ENCODE measurements around the gene MTUS2.
"Not testable (repeated sequence)": the region's sequence is repeated elsewhere in the genome, so short reads cannot be mapped to it uniquely, and the experiment has no call there.

MTUS2 gene

DNA sequence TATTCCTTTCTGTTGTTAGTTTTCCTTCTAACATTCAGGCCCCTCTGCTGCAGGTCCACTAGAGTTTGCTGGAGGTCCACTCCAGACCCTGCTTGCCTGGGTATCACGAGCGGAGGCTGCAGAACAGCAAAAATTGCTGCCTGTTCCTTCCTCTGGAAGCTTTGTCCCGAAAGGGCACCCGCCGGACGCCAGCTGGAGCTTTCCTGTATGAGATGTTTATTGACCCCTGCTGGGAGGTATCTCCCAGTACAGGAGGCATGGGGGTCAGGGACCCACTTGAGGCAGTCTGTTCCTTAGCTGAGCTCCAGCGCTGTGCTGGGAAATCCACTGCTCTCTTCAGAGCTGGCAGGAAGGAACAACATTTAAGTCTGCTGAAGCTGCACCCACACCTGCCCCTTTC, 516.2 kb downstream of the MTUS2 start:
- ChIA-PET CTCF (no interaction called here), POLR2A (no interaction called here)
- TF ChIP-seq L3MBTL2 (conservative IDR thresholded peaks at IDR 0.05) (no peak), CTBP1 (IDR thresholded peaks at IDR 0.05; ENCODE audit: borderline replicate concordance) (no peak), SP1 (IDR thresholded peaks at IDR 0.05) (no peak), NFRKB (IDR thresholded peaks at IDR 0.05) (no peak), FOXA1 (IDR thresholded peaks at IDR 0.05) (no peak), BHLHE40 (IDR thresholded peaks at IDR 0.05; ENCODE audit: borderline replicate concordance) (no peak), HDGF (IDR thresholded peaks at IDR 0.05; ENCODE audit: borderline replicate concordance) (no peak), TARDBP (IDR thresholded peaks at IDR 0.05) (no peak), ARNT (IDR thresholded peaks at IDR 0.05) (no peak), SUZ12 (IDR thresholded peaks at IDR 0.05) (no peak), ELF4 (IDR thresholded peaks at IDR 0.05) (no peak), ZNF384 (IDR thresholded peaks at IDR 0.05) (no peak), LEF1 (IDR thresholded peaks at IDR 0.05; ENCODE audit: borderline replicate concordance) (no peak), FOXK2 (IDR thresholded peaks at IDR 0.05) (no peak)
- TF ChIP-seq, protein P1, sequence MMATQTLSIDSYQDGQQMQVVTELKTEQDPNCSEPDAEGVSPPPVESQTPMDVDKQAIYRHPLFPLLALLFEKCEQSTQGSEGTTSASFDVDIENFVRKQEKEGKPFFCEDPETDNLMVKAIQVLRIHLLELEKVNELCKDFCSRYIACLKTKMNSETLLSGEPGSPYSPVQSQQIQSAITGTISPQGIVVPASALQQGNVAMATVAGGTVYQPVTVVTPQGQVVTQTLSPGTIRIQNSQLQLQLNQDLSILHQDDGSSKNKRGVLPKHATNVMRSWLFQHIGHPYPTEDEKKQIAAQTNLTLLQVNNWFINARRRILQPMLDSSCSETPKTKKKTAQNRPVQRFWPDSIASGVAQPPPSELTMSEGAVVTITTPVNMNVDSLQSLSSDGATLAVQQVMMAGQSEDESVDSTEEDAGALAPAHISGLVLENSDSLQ (IDR thresholded peaks at IDR 0.05): no peak
- no peak for DNase-seq (ENCODE audit: extremely low spot score)

DNA sequence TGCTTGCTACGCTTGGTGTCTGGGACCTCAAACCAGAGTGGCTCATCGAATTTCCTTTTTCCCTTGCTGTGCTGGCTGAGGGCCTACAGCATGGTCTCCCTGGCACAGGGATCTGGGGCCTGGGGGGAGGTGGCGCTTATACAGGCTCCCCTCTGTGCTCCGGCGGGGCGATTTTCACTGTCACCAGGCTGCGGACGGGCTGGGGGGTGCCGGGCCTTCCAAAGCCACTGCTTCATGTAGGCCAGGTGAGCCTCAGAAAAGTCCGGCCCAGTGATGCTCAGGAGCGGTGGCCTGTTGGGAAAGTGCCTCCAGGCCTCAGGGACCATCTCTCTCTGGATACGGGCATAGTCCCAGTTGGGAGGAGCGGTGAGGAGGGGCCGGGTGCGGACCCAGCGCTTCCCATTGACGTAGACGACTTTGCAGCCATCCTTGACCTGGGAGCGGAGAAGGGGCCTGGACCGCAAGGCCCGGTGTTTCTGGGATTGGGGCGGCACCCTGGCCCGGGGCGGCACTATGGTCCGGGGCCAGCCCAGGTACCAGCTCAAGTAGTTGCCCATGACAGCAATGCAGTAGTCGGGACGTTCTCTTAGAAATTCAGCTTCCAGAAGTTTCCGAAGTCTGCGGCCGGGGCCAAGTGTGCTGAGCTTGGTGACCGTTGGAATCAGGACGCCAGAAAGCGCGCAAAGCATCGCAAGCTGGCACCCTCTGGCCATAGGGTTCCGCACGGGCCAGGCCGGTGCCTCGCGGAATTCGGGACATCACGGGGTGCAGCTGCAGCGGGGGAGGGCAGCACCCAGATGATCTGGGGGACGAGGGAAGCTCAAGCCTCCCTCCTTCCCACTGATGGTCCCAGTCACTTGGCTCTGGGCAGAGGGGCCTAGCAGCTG, 519.5 kb downstream of the MTUS2 start:
- ChIA-PET POLR2A (no interaction called here), CTCF (no interaction called here)
- DNase-seq (ENCODE audit: extremely low spot score): no peak
- no peak for TF ChIP-seq SP1 (IDR thresholded peaks at IDR 0.05)
- no peak for TF ChIP-seq ARNT (IDR thresholded peaks at IDR 0.05)
- TF ChIP-seq, protein P1 (IDR thresholded peaks at IDR 0.05): no peak
- TF ChIP-seq SUZ12 (IDR thresholded peaks at IDR 0.05): no peak
- no peak for TF ChIP-seq HDGF (IDR thresholded peaks at IDR 0.05; ENCODE audit: borderline replicate concordance)
- TF ChIP-seq NFRKB (IDR thresholded peaks at IDR 0.05): no peak
- TF ChIP-seq LEF1 (IDR thresholded peaks at IDR 0.05; ENCODE audit: borderline replicate concordance): no peak
- no peak for TF ChIP-seq TARDBP (IDR thresholded peaks at IDR 0.05)
- no peak for TF ChIP-seq FOXK2 (IDR thresholded peaks at IDR 0.05)
- no peak for TF ChIP-seq FOXA1 (IDR thresholded peaks at IDR 0.05)
- no peak for TF ChIP-seq BHLHE40 (IDR thresholded peaks at IDR 0.05; ENCODE audit: borderline replicate concordance)
- TF ChIP-seq L3MBTL2 (conservative IDR thresholded peaks at IDR 0.05): no peak
- TF ChIP-seq ZNF384 (IDR thresholded peaks at IDR 0.05): no peak
- no peak for TF ChIP-seq ELF4 (IDR thresholded peaks at IDR 0.05)
- no peak for TF ChIP-seq CTBP1 (IDR thresholded peaks at IDR 0.05; ENCODE audit: borderline replicate concordance)

DNA sequence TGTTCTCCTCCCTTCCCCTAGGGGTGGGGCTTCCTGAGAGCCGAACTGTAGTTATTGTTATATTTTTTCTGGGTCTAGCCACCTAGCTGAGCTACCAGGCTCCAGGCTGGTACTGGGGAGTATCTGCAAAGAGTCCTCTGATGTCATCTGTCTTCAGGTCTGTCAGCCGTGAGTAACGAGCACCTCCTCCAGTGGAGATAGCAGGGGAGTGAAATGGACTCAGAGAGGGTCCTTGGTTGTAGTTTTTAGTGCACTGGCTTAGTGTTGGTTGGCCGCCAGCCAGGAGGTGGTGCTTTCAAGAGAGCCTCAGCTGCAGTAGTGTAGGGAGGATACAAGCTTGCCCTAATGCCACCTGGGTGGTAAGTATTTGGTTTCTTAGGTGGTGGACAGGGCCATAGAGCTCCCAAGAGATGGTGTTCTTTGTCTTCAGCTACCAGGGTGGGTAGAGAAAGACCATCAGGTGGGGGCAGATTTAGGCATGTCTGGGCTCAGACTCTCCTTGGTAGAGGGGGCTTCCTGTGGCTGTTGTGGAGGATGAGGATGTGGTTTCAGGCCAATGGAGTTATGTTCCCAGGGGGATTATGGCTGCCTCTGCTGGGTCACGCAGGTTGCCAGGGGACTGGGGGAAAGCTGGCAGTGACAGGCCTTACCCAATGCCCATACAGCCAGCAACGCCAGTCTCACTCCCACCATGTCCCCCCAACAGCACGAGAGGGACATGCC, 525.9 kb downstream of the MTUS2 start:
- CTCF ChIA-PET: interaction anchor here (0.6 kb wide), 1 partner anchor 41 kb away, joined by 5 read pairs; no protein-coding TSS in a partner anchor
- POLR2A ChIA-PET: not testable (repeated sequence)

DNA sequence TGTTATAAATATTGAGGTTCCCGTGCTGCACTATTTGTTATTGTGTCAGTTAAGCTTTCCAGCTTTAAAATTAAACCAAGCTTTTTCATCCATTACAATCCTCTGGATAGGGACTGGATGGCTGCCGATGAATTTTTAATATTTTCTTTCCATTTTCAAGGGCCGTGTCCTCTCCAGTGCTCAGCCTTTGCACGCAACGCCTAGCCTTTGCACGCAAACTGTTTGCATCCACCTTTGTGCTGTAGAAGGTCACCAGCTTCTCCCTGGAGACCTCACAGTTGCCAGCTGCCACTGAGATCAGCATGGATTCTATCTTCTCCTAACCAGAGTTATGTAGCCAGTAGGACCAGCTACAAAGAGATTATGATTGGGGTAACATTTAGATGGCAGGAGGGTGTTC, 534.9 kb downstream of the MTUS2 start:
- ChIA-PET POLR2A (no interaction called here), CTCF (no interaction called here)
- TF ChIP-seq SUZ12 (IDR thresholded peaks at IDR 0.05) (no peak), HDGF (IDR thresholded peaks at IDR 0.05; ENCODE audit: borderline replicate concordance) (no peak), L3MBTL2 (conservative IDR thresholded peaks at IDR 0.05) (no peak), FOXM1 (IDR thresholded peaks at IDR 0.05; ENCODE audit: borderline replicate concordance) (no peak), CTBP1 (IDR thresholded peaks at IDR 0.05; ENCODE audit: borderline replicate concordance) (no peak), FOXK2 (IDR thresholded peaks at IDR 0.05) (no peak)
- DNase-seq (ENCODE audit: extremely low spot score): no peak

More for the DNA sequence above, 525.9 kb downstream of the MTUS2 start:
- not testable (repeated sequence) for DNase-seq (ENCODE audit: extremely low spot score)

DNA sequence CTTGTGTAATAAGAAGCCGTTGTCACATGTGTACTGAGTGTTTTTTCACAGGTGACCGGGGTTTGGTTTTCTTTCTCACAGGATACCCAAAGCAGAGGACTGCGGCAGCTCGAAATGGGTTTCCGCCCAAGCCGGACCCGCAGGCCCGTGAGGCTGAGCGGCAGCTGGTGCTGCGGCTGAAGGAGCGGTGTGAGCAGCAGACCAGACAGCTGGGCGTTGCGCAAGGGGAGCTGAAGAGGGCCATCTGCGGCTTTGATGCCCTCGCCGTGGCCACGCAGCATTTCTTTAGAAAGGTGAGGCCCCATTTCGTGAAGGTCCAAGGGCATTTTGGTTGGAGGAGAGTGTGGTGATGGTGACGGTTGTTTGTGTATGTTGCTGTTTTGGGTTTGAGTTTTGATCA, 539.0 kb downstream of the MTUS2 start:
- ChIA-PET POLR2A (no interaction called here), CTCF (no interaction called here)
- DNase-seq (ENCODE audit: extremely low spot score): no peak
- TF ChIP-seq ZNF384 (IDR thresholded peaks at IDR 0.05): no peak
- no peak for TF ChIP-seq FOXM1 (IDR thresholded peaks at IDR 0.05; ENCODE audit: borderline replicate concordance)
- no peak for TF ChIP-seq ELF4 (IDR thresholded peaks at IDR 0.05)
- no peak for TF ChIP-seq HDGF (IDR thresholded peaks at IDR 0.05; ENCODE audit: borderline replicate concordance)

DNA sequence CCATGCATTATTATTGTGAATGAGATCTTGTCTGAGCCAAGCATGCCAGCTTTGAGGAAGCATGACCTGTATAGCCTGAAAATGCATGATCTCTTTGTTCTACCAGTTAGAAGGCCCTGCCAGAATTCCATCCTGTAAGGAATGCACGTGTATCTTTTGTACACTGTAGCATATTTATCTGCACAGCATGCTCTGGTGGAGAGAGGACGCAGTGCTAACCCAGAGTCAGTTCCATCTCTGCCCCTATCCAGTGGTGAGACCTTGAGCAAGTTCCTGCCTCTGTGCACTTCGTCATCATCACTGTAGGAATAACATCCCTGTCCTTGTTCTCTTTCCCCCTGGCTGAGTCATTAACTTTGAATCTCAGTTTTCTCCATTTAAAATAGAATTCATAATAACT, 541.6 kb downstream of the MTUS2 start:
- no peak for TF ChIP-seq SP1 (IDR thresholded peaks at IDR 0.05)
- no peak for TF ChIP-seq ARNT (IDR thresholded peaks at IDR 0.05)
- no peak for TF ChIP-seq FOXK2 (IDR thresholded peaks at IDR 0.05)
- no peak for TF ChIP-seq BHLHE40 (IDR thresholded peaks at IDR 0.05; ENCODE audit: borderline replicate concordance)
- TF ChIP-seq ZNF384 (IDR thresholded peaks at IDR 0.05): no peak
- TF ChIP-seq SUZ12 (IDR thresholded peaks at IDR 0.05): no peak
- no peak for TF ChIP-seq TARDBP (IDR thresholded peaks at IDR 0.05)
- no peak for TF ChIP-seq FOXA1 (IDR thresholded peaks at IDR 0.05)
- TF ChIP-seq HDGF (IDR thresholded peaks at IDR 0.05; ENCODE audit: borderline replicate concordance): no peak
- no peak for TF ChIP-seq CTBP1 (IDR thresholded peaks at IDR 0.05; ENCODE audit: borderline replicate concordance)
- TF ChIP-seq FOXM1 (IDR thresholded peaks at IDR 0.05; ENCODE audit: borderline replicate concordance): no peak
- TF ChIP-seq ELF4 (IDR thresholded peaks at IDR 0.05): no peak
- TF ChIP-seq L3MBTL2 (conservative IDR thresholded peaks at IDR 0.05): no peak
- no peak for TF ChIP-seq LEF1 (IDR thresholded peaks at IDR 0.05; ENCODE audit: borderline replicate concordance)
- TF ChIP-seq NFRKB (IDR thresholded peaks at IDR 0.05): no peak
- TF ChIP-seq, protein P1 (IDR thresholded peaks at IDR 0.05): no peak
- no peak for DNase-seq (ENCODE audit: extremely low spot score)
- ChIA-PET POLR2A (no interaction called here), CTCF (interaction anchor here (1.2 kb wide), 1 partner anchor 548 kb away, joined by 4 read pairs; no protein-coding TSS in a partner anchor)

Measured in HEK293T (cell line).